OCI-LY1 (cell line): ENCODE results near the gene CD200.

ENCODE experiments used
- H2AFZ ChIP-seq: fragments of 200-600 bp; sonication (generic), shearing (Covaris generic); 2 replicates; pipeline ENCODE4 v1.6.0; 2014; ENCODE audit warnings: antibody characterized with exemption, mild to moderate bottlenecking, low read length
- H3F3A ChIP-seq: fragments of 200-600 bp; sonication (generic), shearing (Covaris generic); 2 replicates; pipeline ENCODE4 v1.6.0; 2014; ENCODE audit warnings: mild to moderate bottlenecking, antibody characterized with exemption, low read length, moderate library complexity; ENCODE audit not compliant: insufficient read depth
- H3K27ac ChIP-seq: fragments of 200-600 bp; sonication (generic); 2 replicates; pipeline ENCODE4 v1.5.1; 2014; ENCODE audit warnings: low read length, mixed run types, mild to moderate bottlenecking, low read depth; ENCODE audit not compliant: poor library complexity, severe bottlenecking
- H3K27me3 ChIP-seq: fragments of 200-600 bp; sonication (generic); 2 replicates; pipeline ENCODE4 v1.6.0; 2014; ENCODE audit warnings: antibody characterized with exemption, mild to moderate bottlenecking, low read length, moderate library complexity; ENCODE audit not compliant: insufficient read depth
- H3K36me3 ChIP-seq: fragments of 200-600 bp; sonication (generic); 2 replicates; pipeline ENCODE4 v1.6.1; 2014; ENCODE audit warnings: mild to moderate bottlenecking, antibody characterized with exemption, low read length, moderate library complexity, mixed read lengths; ENCODE audit not compliant: insufficient read depth
- H3K4me1 ChIP-seq: fragments of 200-600 bp; sonication (generic); 2 replicates; pipeline ENCODE4 v1.5.1; 2014; ENCODE audit warnings: mild to moderate bottlenecking, low read length, moderate library complexity; ENCODE audit not compliant: insufficient read depth, severe bottlenecking
- H3K4me2 ChIP-seq: fragments of 200-600 bp; sonication (generic), shearing (Covaris generic); 2 replicates; pipeline ENCODE4 v1.6.1; 2014; ENCODE audit warnings: low read length
- H3K4me3 ChIP-seq: fragments of 200-600 bp; sonication (generic); 2 replicates; pipeline ENCODE4 v1.5.1; 2014; ENCODE audit warnings: low read length, low read depth, mild to moderate bottlenecking, mixed read lengths; ENCODE audit not compliant: poor library complexity, severe bottlenecking
- H3K79me2 ChIP-seq: fragments of 200-600 bp; shearing (Covaris generic); 2 replicates; pipeline ENCODE4 v1.6.1; 2016; ENCODE audit warnings: mixed run types, low read length, mixed read lengths; ENCODE audit not compliant: insufficient read depth
- H3K9ac ChIP-seq: fragments of 200-600 bp; sonication (generic), shearing (Covaris generic); 2 replicates; pipeline ENCODE4 v1.6.1; 2014; ENCODE audit warnings: mild to moderate bottlenecking, low read length, mixed read lengths
- H3K9me2 ChIP-seq: fragments of 200-600 bp; sonication (generic), shearing (Covaris generic); 2 replicates; pipeline ENCODE4 v1.6.1; 2014; ENCODE audit warnings: low read depth, mild to moderate bottlenecking, low read length, mixed read lengths
- H3K9me3 ChIP-seq: fragments of 200-600 bp; shearing (Covaris generic); 2 replicates; pipeline ENCODE4 v1.6.1; 2014; ENCODE audit warnings: low read length, mixed read lengths
- H4K20me1 ChIP-seq: fragments of 200-600 bp; sonication (generic), shearing (Covaris generic); 2 replicates; pipeline ENCODE4 v1.6.0; 2016; ENCODE audit warnings: mild to moderate bottlenecking, low read length; ENCODE audit not compliant: insufficient read depth
- CTCF ChIP-seq: fragments of 200-600 bp; sonication (generic), shearing (Covaris generic); IDR thresholded peaks from 2 replicates; pipeline ENCODE4 v1.5.1; 2017; ENCODE audit warnings: mild to moderate bottlenecking, antibody characterized with exemption, low read length, moderate library complexity, mixed read lengths
- EZH2 ChIP-seq: fragments of 200-600 bp; sonication (generic), shearing (Covaris generic); IDR thresholded peaks from 2 replicates; pipeline ENCODE4 v1.8.0; 2017; ENCODE audit warnings: borderline replicate concordance, mixed run types, mild to moderate bottlenecking, antibody characterized with exemption, low read length, moderate library complexity, mixed read lengths

The CD200 gene

GRCh38 chr3:112320691-112321090 is 12.3 kb upstream of the CD200 start:
- no peaks in the 10 kb centered on the region for H3K79me2 ChIP-seq
- no peak overlapping the region for H3K27ac ChIP-seq
- no peak overlapping the region for H3K9ac ChIP-seq
- H3K36me3 ChIP-seq, result no peaks in the 10 kb centered on the region
- no peaks in the 10 kb centered on the region for H3F3A ChIP-seq
- TF ChIP-seq EZH2 (no peak), CTCF (no peak)
- no peaks in the 10 kb centered on the region for H3K27me3 ChIP-seq
- no peak overlapping the region for H3K4me3 ChIP-seq
- H4K20me1 ChIP-seq, result no peaks in the 10 kb centered on the region
- H3K9me2 ChIP-seq, result no peaks in the 10 kb centered on the region
- no peaks in the 10 kb centered on the region for H3K4me1 ChIP-seq
- H2AFZ ChIP-seq, result no peak overlapping the region
- no peak overlapping the region for H3K4me2 ChIP-seq
- H3K9me3 ChIP-seq, result peaks cover 7% of the 10 kb centered on the region; the same call in 1 of the 2 replicates

- Histone ChIP-seq H3K4me1 (peaks cover 7% of the 10 kb centered on the region), H3K36me3 (no peaks in the 10 kb centered on the region), H2AFZ (no peak overlapping the region), H3K27ac (no peak overlapping the region), H3K4me2 (no peak overlapping the region), H3K9ac (no peak overlapping the region), H3K27me3 (no peaks in the 10 kb centered on the region), H3K9me3 (no peaks in the 10 kb centered on the region), H3K9me2 (no peaks in the 10 kb centered on the region), H3K4me3 (no peak overlapping the region), H3K79me2 (no peaks in the 10 kb centered on the region), H3F3A (no peaks in the 10 kb centered on the region), H4K20me1 (no peaks in the 10 kb centered on the region)
- TF ChIP-seq CTCF, result no peak
- TF ChIP-seq EZH2, result no peak
These were observed 10.9 kb upstream of the CD200 start for GRCh38 chr3:112321867-112322652.

GRCh38 chr3:112327371-112327951 is 5.5 kb upstream of the CD200 start:
- H3K36me3 ChIP-seq, result no peaks in the 10 kb centered on the region
- no peak overlapping the region for H2AFZ ChIP-seq
- TF ChIP-seq EZH2 (no peak), CTCF (peak; percentile 74)
- H3K79me2 ChIP-seq, result no peaks in the 10 kb centered on the region
- H3K9me3 ChIP-seq, result no peaks in the 10 kb centered on the region
- no peaks in the 10 kb centered on the region for H3K27me3 ChIP-seq
- no peak overlapping the region for H3K4me2 ChIP-seq
- H3K4me3 ChIP-seq, result no peak overlapping the region
- no peaks in the 10 kb centered on the region for H3F3A ChIP-seq
- no peaks in the 10 kb centered on the region for H4K20me1 ChIP-seq
- no peak overlapping the region for H3K9ac ChIP-seq
- peaks cover 8% of the 10 kb centered on the region for H3K4me1 ChIP-seq
- H3K27ac ChIP-seq, result no peak overlapping the region
- H3K9me2 ChIP-seq, result no peaks in the 10 kb centered on the region
